ENCODE measurements around the gene ANKRD12. TPM values are rescaled to one million over a fixed set of nuclear protein-coding genes. Genes with fewer than 3 reads are reported as not detected.
"Not testable (repeated sequence)": the region's sequence is repeated elsewhere in the genome, so short reads cannot be mapped to it uniquely, and the experiment has no call there.

Gene ANKRD12
- total RNA-seq, 2 experiments from 2014 or later, result 62.5 to 68.4 TPM

DNA sequence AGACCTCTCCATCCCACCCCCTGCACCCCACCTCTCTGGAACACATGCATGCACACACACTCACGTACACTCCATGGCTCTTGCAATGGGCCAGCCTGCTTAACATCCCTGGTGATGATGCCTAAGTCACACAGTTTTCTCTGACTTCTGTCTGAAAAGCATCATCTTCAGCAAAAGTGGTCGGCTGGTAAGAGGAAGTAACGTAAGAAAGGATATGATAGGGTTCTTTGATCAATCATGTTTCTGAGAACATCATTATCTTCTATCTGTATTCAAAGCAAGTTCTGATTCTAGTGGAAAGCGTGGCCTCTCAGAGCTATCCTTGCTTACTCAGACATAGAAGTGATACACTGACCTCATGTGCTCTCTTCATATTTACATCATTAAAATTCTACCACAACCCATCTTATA lies 45.5 kb upstream of the ANKRD12 start:
- TF ChIP-seq, protein P1, sequence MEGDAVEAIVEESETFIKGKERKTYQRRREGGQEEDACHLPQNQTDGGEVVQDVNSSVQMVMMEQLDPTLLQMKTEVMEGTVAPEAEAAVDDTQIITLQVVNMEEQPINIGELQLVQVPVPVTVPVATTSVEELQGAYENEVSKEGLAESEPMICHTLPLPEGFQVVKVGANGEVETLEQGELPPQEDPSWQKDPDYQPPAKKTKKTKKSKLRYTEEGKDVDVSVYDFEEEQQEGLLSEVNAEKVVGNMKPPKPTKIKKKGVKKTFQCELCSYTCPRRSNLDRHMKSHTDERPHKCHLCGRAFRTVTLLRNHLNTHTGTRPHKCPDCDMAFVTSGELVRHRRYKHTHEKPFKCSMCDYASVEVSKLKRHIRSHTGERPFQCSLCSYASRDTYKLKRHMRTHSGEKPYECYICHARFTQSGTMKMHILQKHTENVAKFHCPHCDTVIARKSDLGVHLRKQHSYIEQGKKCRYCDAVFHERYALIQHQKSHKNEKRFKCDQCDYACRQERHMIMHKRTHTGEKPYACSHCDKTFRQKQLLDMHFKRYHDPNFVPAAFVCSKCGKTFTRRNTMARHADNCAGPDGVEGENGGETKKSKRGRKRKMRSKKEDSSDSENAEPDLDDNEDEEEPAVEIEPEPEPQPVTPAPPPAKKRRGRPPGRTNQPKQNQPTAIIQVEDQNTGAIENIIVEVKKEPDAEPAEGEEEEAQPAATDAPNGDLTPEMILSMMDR (IDR thresholded peaks at IDR 0.05), result no peak
- intact Hi-C loops (cut with micrococcal nuclease), result loop anchor here (1.0 kb wide), 1 partner anchor 12 kb away; no protein-coding TSS in a partner anchor
- peaks cover 61% of the 10 kb centered on the region for H3K4me1 Mint-ChIP-seq (ENCODE audit: low read depth)
- peak overlapping the region; percentile 77 for H3K4me3 Mint-ChIP-seq
- H3K27me3 Mint-ChIP-seq, result no peaks in the 10 kb centered on the region
- DNase-seq (peak; percentile 68), ATAC-seq (peak; percentile 70)
- POLR2A ChIA-PET, result interaction anchor here (1.0 to 8.3 kb wide), 8 partner anchors 8 to 48 kb away, joined by 3 to 64 read pairs (median 22); partner anchors contain the start of genes ANKRD12 and NDUFV2
- peak overlapping the region; percentile 93 for H3K27ac Mint-ChIP-seq
- CTCF ChIA-PET, result interaction anchor here (1.1 to 1.4 kb wide), 2 partner anchors 17 to 49 kb away, joined by 4 read pairs; no protein-coding TSS in a partner anchor
- H3K9me3 Mint-ChIP-seq, result peaks cover 4% of the 10 kb centered on the region
- H3K36me3 Mint-ChIP-seq (ENCODE audit: low read depth), result peaks cover 26% of the 10 kb centered on the region

DNA sequence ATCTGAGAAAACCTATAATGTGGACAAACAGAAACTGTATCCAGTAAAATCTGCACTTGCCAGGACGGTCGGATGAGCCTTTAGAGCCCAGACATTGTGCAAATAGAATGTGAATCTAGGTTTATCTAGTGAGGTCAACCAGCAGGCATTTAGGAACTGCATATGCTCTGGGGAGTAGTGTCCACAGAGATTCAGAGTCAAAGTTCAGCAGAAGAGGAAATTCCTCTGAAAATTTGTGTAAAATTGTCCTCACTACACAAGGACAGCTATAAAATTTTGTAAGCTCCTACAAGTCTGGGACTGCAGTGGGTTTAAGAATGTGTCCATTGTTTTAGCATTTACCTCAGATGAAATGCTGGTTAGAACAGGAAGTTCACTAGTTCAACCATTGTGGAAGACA lies 43.9 kb upstream of the ANKRD12 start:
- H3K27ac Mint-ChIP-seq, result peak overlapping the region; percentile 74
- no peaks in the 10 kb centered on the region for H3K9me3 Mint-ChIP-seq
- H3K4me1 Mint-ChIP-seq (ENCODE audit: low read depth), result peaks cover 69% of the 10 kb centered on the region
- no peak overlapping the region for H3K4me3 Mint-ChIP-seq
- peaks cover 15% of the 10 kb centered on the region for H3K36me3 Mint-ChIP-seq (ENCODE audit: low read depth)
- ChIA-PET POLR2A (interaction anchor here (2.4 to 8.3 kb wide), 4 partner anchors 10 to 46 kb away, joined by 15 to 64 read pairs (median 41); partner anchors contain the start of genes ANKRD12 and NDUFV2), CTCF (interaction anchor here (1.2 kb wide), 2 partner anchors 10 to 19 kb away, joined by 3 to 4 read pairs; no protein-coding TSS in a partner anchor)
- intact Hi-C loops (cut with micrococcal nuclease), result no loop called here
- no peak for ATAC-seq
- TF ChIP-seq, protein P1 (IDR thresholded peaks at IDR 0.05), result no peak
- H3K27me3 Mint-ChIP-seq, result no peaks in the 10 kb centered on the region
- no peak for DNase-seq

DNA sequence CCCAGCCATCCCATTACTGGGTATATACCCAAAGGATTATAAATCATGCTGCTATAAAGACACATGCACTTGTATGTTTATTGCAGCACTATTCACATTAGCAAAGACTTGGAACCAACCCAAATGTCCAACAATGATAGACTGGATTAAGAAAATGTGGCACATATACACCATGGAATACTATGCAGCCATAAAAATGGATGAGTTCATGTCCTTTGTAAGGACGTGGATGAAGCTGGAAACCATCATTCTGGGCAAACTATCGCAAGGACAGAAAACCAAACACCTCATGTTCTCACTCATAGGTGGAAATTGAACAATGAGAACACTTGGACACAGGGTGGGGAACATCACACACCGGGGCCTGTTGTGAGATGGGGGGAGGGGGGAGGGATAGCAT lies 43.5 kb upstream of the ANKRD12 start:
- DNase-seq; intact Hi-C loops (cut with micrococcal nuclease); ATAC-seq; H3K4me3 Mint-ChIP-seq; H3K27me3 Mint-ChIP-seq; H3K9me3 Mint-ChIP-seq: not testable (repeated sequence)
- Mint-ChIP-seq H3K4me1 (ENCODE audit: low read depth) (peaks cover 71% of the 10 kb centered on the region), H3K27ac (peak overlapping the region; percentile 74), H3K36me3 (ENCODE audit: low read depth) (peaks cover 13% of the 10 kb centered on the region)
- ChIA-PET POLR2A (interaction anchor here (1.4 to 8.3 kb wide), 5 partner anchors 10 to 45 kb away, joined by 3 to 64 read pairs (median 15); partner anchors contain the start of genes ANKRD12 and NDUFV2), CTCF (interaction anchor here (1.2 to 1.6 kb wide), 3 partner anchors 10 to 20 kb away, joined by 3 to 7 read pairs (median 6); no protein-coding TSS in a partner anchor)

DNA sequence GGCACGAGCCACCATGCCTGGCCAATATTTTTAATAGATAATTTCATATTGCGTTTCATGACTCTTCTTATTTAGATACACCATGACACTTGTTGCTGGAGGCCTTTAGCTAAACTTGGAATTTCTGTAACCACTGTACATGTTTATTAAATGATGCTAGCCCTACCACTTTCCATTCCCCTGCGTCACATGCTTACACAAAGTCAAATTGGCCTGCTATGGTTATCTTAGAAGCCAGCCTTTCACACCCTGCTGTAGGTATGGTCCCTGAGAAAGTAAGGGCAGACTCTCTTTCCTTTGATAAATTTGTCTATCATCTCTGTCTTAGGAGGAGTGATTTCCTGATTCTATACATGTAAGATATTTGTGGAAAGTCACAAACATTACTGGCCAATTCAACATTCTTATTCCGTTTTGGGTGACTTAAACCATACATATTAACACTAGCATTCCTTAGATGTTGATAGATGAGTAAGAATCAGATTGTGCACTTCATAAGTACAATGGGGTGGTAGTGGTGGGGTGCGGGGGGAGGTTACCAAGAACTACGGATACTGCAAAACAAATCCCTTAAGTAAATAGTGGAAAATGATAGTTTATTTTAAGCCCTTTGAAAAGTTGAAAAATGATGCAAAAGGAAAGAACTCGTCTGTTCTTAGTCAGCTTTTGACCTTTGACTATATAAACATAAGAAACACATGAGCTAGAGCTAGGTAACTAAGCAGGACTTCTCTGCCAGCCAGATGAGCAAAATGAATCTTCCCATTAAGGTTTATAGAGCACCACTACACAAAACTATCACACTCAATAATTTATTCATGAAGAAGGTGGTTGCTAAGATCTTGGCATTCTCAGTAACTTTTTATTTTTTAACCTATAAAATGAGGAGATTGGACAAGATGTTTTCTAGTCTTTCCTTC lies 42.0 kb upstream of the ANKRD12 start:
- TF ChIP-seq, protein P1 (IDR thresholded peaks at IDR 0.05), result no peak
- ChIA-PET POLR2A (interaction anchor here (0.7 to 8.3 kb wide), 8 partner anchors 8 to 49 kb away, joined by 3 to 64 read pairs (median 12); partner anchors contain the start of genes ANKRD12 and NDUFV2), CTCF (interaction anchor here (0.9 to 1.6 kb wide), 5 partner anchors 12 to 54 kb away, joined by 3 to 7 read pairs (median 4); no protein-coding TSS in a partner anchor)
- ATAC-seq, result peak; percentile 43
- H3K27me3 Mint-ChIP-seq, result no peaks in the 10 kb centered on the region
- H3K4me3 Mint-ChIP-seq, result peak overlapping the region; percentile 51
- DNase-seq, result peak; percentile 90
- H3K9me3 Mint-ChIP-seq, result no peaks in the 10 kb centered on the region
- H3K36me3 Mint-ChIP-seq (ENCODE audit: low read depth), result peaks cover 4% of the 10 kb centered on the region
- peaks cover 60% of the 10 kb centered on the region for H3K4me1 Mint-ChIP-seq (ENCODE audit: low read depth)
- intact Hi-C loops (cut with micrococcal nuclease), result loop anchor here (1.0 kb wide), 1 partner anchor 11 kb away; no protein-coding TSS in a partner anchor
- peak overlapping the region; percentile 96 for H3K27ac Mint-ChIP-seq

DNA sequence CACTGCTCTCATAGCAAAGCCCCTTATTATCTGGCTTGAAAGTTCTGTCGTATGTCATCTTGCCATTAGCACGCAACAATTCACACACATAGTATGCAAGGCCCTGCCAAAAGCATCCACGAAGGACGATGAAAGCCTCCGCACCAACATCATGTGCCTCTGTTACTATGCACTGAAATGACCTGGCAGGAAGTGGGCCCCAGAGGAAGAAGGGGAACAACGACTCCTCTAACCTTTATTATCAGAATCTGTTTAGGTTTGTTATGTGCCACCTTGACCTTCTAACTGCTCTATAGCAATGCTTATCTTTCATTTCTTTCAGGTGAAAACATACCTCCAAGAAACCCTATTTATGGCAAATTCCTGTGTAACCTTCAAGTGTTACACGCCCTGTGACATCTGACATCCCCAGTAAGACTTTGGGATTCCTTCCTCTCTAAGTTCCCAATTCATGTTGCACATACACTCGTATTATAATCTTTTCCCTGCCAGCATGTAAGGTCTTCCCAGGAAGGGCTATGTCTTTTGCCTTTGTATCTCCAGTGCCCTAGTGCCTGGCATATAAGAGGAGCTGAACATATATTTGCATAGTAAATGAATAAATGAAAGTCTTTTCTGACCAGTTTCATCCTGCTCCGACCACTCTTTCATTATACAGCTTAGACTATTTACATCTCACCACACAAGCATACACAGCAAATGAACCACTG lies 41.1 kb upstream of the ANKRD12 start:
- ChIA-PET POLR2A (interaction anchor here (0.9 to 8.3 kb wide), 7 partner anchors 8 to 41 kb away, joined by 3 to 64 read pairs (median 18); partner anchors contain the start of genes ANKRD12 and NDUFV2), CTCF (interaction anchor here (0.6 to 1.4 kb wide), 3 partner anchors 45 to 56 kb away, joined by 3 read pairs; no protein-coding TSS in a partner anchor)
- TF ChIP-seq, protein P1 (IDR thresholded peaks at IDR 0.05), result no peak
- intact Hi-C loops (cut with micrococcal nuclease), result no loop called here
- DNase-seq (peak; percentile 89), ATAC-seq (peak; percentile 71)
- Mint-ChIP-seq H3K27me3 (no peaks in the 10 kb centered on the region), H3K4me1 (ENCODE audit: low read depth) (peaks cover 56% of the 10 kb centered on the region), H3K27ac (peak overlapping the region; percentile 96), H3K4me3 (peak overlapping the region; percentile 51), H3K36me3 (ENCODE audit: low read depth) (peaks cover 4% of the 10 kb centered on the region), H3K9me3 (no peaks in the 10 kb centered on the region)
